HCT116 (cell line): ENCODE results near the gene TUNAR. TPM values are rescaled to one million over a fixed set of nuclear protein-coding genes. Genes with fewer than 3 reads are reported as not detected.

Source experiments
- ATAC-seq: fragments of 200-7000 bp; cut with Tn5 transposase; 2 replicates; pipeline ENCODE4 v1.9.1; 2020; ENCODE audit warnings: mild to moderate bottlenecking, moderate library complexity
- BruUV-seq: library from RNA; stranded (reverse); fragments of 400-500 nt; replicated peaks from 2 replicates; lab custom pipeline; 2021; lab: Mats Ljungman, UMichigan
- CTCF ChIA-PET: fragments of 300-600 bp; sonication (Branson Sonifier 250); formaldehyde crosslinking; loops from one replicate; lab custom pipeline; 2021; ENCODE audit warnings: antibody characterized with exemption; lab: Charles Lee
- POLR2A ChIA-PET: fragments of 300-600, 350-600 bp; sonication (Branson Sonifier 250); formaldehyde crosslinking; loops from one replicate; lab custom pipeline; 2021; ENCODE audit warnings: antibody characterized with exemption; lab: Charles Lee
- RAD21 ChIA-PET, 2 experiments: fragments of 300-600 bp; sonication (Branson Sonifier 250); formaldehyde crosslinking; loops; one replicate each; lab custom pipeline; 2023; ENCODE audit warnings: low total read pairs in 2 of 2; ENCODE audit not compliant: uncharacterized antibody in 2 of 2, unreplicated experiment in 2 of 2, low non-redundant PET in 1 of 2; lab: Charles Lee
- DNase-seq: peaks from one replicate; pipeline ENCODE4 v3.0.0-alpha.2; 2010; ENCODE audit warnings: low read depth, low spot score
- H2AFZ ChIP-seq: fragments of 200-600 bp; shearing (Covaris generic), sonication (generic); 2 replicates; pipeline ENCODE4 v1.6.1; 2017; ENCODE audit warnings: low read depth, mixed run types, mixed read lengths, antibody characterized with exemption, low read length; ENCODE audit not compliant: poor library complexity, severe bottlenecking
- H3K27ac ChIP-seq: 2 replicates; pipeline ENCODE4 v1.5.1; 2012; ENCODE audit warnings: low read depth, low read length
- H3K27me3 ChIP-seq: fragments of 200-600 bp; sonication (generic); 2 replicates; pipeline ENCODE4 v1.6.1; 2016; ENCODE audit warnings: mixed run types, low read length, mixed read lengths; ENCODE audit not compliant: insufficient read depth
- H3K36me3 ChIP-seq, 2 experiments: fragments of 200-500 bp in 1 of 2; fragments of 200-600 bp in 1 of 2; sonication (Bioruptor generic) in 1 of 2; sonication (generic) in 1 of 2; 2 replicates each; pipeline versions ENCODE4 v1.5.1 to v1.6.1; 2014 to 2016; ENCODE audit warnings: low read length in 2 of 2, inconsistent platforms in 1 of 2, mixed read lengths in 1 of 2, mixed run types in 1 of 2; ENCODE audit not compliant: insufficient read depth in 2 of 2, control insufficient read depth in 1 of 2
- H3K4me1 ChIP-seq, 2 experiments: fragments of 200-600 bp in 1 of 2; sonication (generic) in 1 of 2; 2 replicates each; pipeline versions ENCODE4 v1.5.1 to v1.6.1; 2012 to 2017; ENCODE audit warnings: low read length in 2 of 2, inconsistent platforms in 1 of 2, mild to moderate bottlenecking in 1 of 2, mixed read lengths in 1 of 2, mixed run types in 1 of 2, moderate library complexity in 1 of 2; ENCODE audit not compliant: insufficient read depth in 2 of 2, control insufficient read depth in 1 of 2
- H3K4me2 ChIP-seq: fragments of 200-600 bp; sonication (generic); 2 replicates; pipeline ENCODE4 v1.6.1; 2017; ENCODE audit warnings: mixed run types, low read length, mixed read lengths
- H3K4me3 ChIP-seq, 2 experiments: fragments of 200-600 bp in 1 of 2; sonication (generic) in 1 of 2; replicated peaks in 1 of 2; 2 replicates each; pipeline ENCODE4 v1.5.1; 2011 to 2016; ENCODE audit warnings: low read length in 2 of 2, control low read depth in 1 of 2, low read depth in 1 of 2, mild to moderate bottlenecking in 1 of 2, mixed read lengths in 1 of 2, mixed run types in 1 of 2
- H3K79me2 ChIP-seq: fragments of 200-600 bp; sonication (generic); 2 replicates; pipeline ENCODE4 v1.6.1; 2017; ENCODE audit warnings: mild to moderate bottlenecking, mixed run types, low read length, moderate library complexity, mixed read lengths; ENCODE audit not compliant: insufficient read depth
- H3K9ac ChIP-seq: fragments of 200-600 bp; sonication (generic); 2 replicates; pipeline ENCODE4 v1.6.1; 2016; ENCODE audit warnings: low read length, mixed read lengths
- H3K9me2 ChIP-seq: fragments of 200-600 bp; sonication (generic), shearing (Covaris generic); 2 replicates; pipeline ENCODE4 v1.6.1; 2017; ENCODE audit warnings: mixed run types, mild to moderate bottlenecking, moderate library complexity; ENCODE audit not compliant: insufficient read depth
- H3K9me3 ChIP-seq, 2 experiments: fragments of 200-500 bp in 1 of 2; fragments of 200-600 bp in 1 of 2; sonication (Bioruptor generic) in 1 of 2; sonication (generic) in 1 of 2; 2 replicates each; pipeline ENCODE4 v1.6.1; 2014 to 2017; ENCODE audit warnings: low read length in 2 of 2, mixed read lengths in 2 of 2, inconsistent platforms in 1 of 2, low read depth in 1 of 2, mild to moderate bottlenecking in 1 of 2, mixed run types in 1 of 2, moderate library complexity in 1 of 2; ENCODE audit not compliant: control insufficient read depth in 1 of 2, insufficient read depth in 1 of 2
- H4K20me1 ChIP-seq: fragments of 200-600 bp; sonication (generic), shearing (Covaris generic); 2 replicates; pipeline ENCODE4 v1.6.1; 2017; ENCODE audit warnings: mixed run types, mild to moderate bottlenecking, moderate library complexity; ENCODE audit not compliant: insufficient read depth
- CBX3 ChIP-seq: IDR thresholded peaks from 2 replicates; pipeline ENCODE4 v1.6.1; 2012; ENCODE audit warnings: low read depth
- EGR1 ChIP-seq: IDR thresholded peaks from 2 replicates; pipeline ENCODE4 v1.6.1; 2012; ENCODE audit warnings: low read depth
- EZH2 ChIP-seq: fragments of 200-600 bp; sonication (generic); IDR thresholded peaks from 2 replicates; pipeline ENCODE4 v1.6.1; 2017; ENCODE audit warnings: antibody characterized with exemption, mixed run types
- EZH2phosphoT487 ChIP-seq: fragments of 200-600 bp; IDR thresholded peaks from 2 replicates; pipeline ENCODE4 v1.6.1; 2018; ENCODE audit warnings: antibody characterized with exemption, borderline replicate concordance
- FOSL1 ChIP-seq: IDR thresholded peaks from 2 replicates; pipeline ENCODE4 v1.6.1; 2012; ENCODE audit warnings: low read depth
- JUND ChIP-seq: IDR thresholded peaks from 2 replicates; pipeline ENCODE4 v1.6.1; 2012
- POLR2A ChIP-seq: IDR thresholded peaks from 2 replicates; pipeline ENCODE4 v1.7.0; 2011; ENCODE audit warnings: borderline replicate concordance; ENCODE audit not compliant: insufficient read depth, insufficient read length; ENCODE audit errors: extremely low read depth
- POLR2AphosphoS5 ChIP-seq: IDR thresholded peaks from 2 replicates; pipeline ENCODE4 v1.6.1; 2011; ENCODE audit warnings: mild to moderate bottlenecking, low read depth, low read length, moderate library complexity
- RAD21 ChIP-seq: IDR thresholded peaks from 2 replicates; pipeline ENCODE4 v1.6.1; 2012; ENCODE audit warnings: low read depth, mild to moderate bottlenecking
- SIN3A ChIP-seq: IDR thresholded peaks from 2 replicates; pipeline ENCODE4 v1.6.1; 2012; ENCODE audit warnings: low read depth
- SP1 ChIP-seq: IDR thresholded peaks from 2 replicates; pipeline ENCODE4 v1.6.1; 2012; ENCODE audit warnings: low read depth
- SRF ChIP-seq: IDR thresholded peaks from 2 replicates; pipeline ENCODE4 v1.6.1; 2012; ENCODE audit warnings: low read depth
- ZNF274 ChIP-seq: fragments of 200-500 bp; sonication (Bioruptor generic); IDR thresholded peaks from 2 replicates; pipeline ENCODE4 v1.6.1; 2014; ENCODE audit warnings: mild to moderate bottlenecking, low read depth, low read length, inconsistent platforms
- intact Hi-C: fragments of 100-400 bp; cut with micrococcal nuclease; formaldehyde crosslinking; loops from 2 replicates; pipeline ENCODE4 v1.10.0; 2022
- total RNA-seq: library from RNA; stranded (reverse); gene quantifications from one replicate; pipeline ENCODE4 v1.2.1, GENCODE V29; 2021; ENCODE audit not compliant: unreplicated experiment
- TF ChIP-seq, protein P1 (sequence below): IDR thresholded peaks from 2 replicates; pipeline ENCODE4 v1.6.1; 2012
- TF ChIP-seq, protein P2 (sequence below): IDR thresholded peaks from 2 replicates; pipeline ENCODE4 v1.6.1; 2011; ENCODE audit warnings: mild to moderate bottlenecking, low read length, moderate library complexity; ENCODE audit not compliant: insufficient replicate concordance; ENCODE audit errors: extremely low read depth
- TF ChIP-seq, protein P3 (sequence below), 3 experiments: fragments of 200-600 bp in 1 of 3; sonication (generic) in 1 of 3; IDR thresholded peaks in 2 of 3; conservative IDR thresholded peaks in 1 of 3; 2 replicates each; pipeline ENCODE4 v1.5.1; 2012 to 2017; ENCODE audit warnings: low read depth in 2 of 3, low read length in 2 of 3, antibody characterized with exemption in 1 of 3, borderline replicate concordance in 1 of 3, control low read depth in 1 of 3, mild to moderate bottlenecking in 1 of 3, mixed read lengths in 1 of 3, mixed run types in 1 of 3, moderate library complexity in 1 of 3; ENCODE audit not compliant: insufficient read depth in 1 of 3

TUNAR gene
- total RNA-seq, 1 experiment from 2014 or later, result not detected

DNA sequence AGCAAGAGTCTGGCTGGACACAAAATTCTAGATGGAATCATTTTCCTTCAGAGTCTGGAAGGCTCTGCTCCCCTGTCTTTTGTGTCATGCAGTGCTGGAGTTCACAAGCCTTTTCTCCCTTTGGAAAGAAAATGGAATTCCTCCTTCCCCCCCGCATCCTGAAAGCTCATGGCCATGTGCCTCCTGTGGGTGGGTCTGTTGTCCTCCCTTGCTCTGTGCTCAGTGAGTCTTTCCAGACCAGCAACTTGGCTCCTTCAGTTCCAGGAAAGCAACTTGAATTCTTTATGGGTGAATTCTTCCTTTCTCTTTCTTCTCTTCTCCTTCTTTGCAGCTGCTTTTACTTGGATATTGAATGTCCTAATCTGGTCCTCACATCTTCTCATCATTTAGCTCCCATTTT lies 70.2 kb downstream of the TUNAR start:
- no peak overlapping the region for H2AFZ ChIP-seq
- ChIA-PET CTCF (no interaction called here), RAD21 (no interaction called here), POLR2A (no interaction called here)
- H4K20me1 ChIP-seq, result no peaks in the 10 kb centered on the region
- H3K27ac ChIP-seq, result no peak overlapping the region
- no peaks in the 10 kb centered on the region for H3K36me3 ChIP-seq
- H3K4me1 ChIP-seq, result no peaks in the 10 kb centered on the region
- DNase-seq, result no peak
- no peak overlapping the region for H3K4me2 ChIP-seq
- H3K9me2 ChIP-seq, result no peaks in the 10 kb centered on the region
- TF ChIP-seq CBX3, result no peak
- no peak for TF ChIP-seq EZH2phosphoT487
- no peak for TF ChIP-seq RAD21
- no peak for TF ChIP-seq JUND
- TF ChIP-seq POLR2AphosphoS5, result no peak
- no peak for TF ChIP-seq POLR2A
- TF ChIP-seq ZNF274, result no peak
- TF ChIP-seq EGR1, result no peak
- no peak for TF ChIP-seq SIN3A
- TF ChIP-seq, protein P1, sequence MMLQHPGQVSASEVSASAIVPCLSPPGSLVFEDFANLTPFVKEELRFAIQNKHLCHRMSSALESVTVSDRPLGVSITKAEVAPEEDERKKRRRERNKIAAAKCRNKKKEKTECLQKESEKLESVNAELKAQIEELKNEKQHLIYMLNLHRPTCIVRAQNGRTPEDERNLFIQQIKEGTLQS, result no peak
- no peak for TF ChIP-seq EZH2
- TF ChIP-seq, protein P2, sequence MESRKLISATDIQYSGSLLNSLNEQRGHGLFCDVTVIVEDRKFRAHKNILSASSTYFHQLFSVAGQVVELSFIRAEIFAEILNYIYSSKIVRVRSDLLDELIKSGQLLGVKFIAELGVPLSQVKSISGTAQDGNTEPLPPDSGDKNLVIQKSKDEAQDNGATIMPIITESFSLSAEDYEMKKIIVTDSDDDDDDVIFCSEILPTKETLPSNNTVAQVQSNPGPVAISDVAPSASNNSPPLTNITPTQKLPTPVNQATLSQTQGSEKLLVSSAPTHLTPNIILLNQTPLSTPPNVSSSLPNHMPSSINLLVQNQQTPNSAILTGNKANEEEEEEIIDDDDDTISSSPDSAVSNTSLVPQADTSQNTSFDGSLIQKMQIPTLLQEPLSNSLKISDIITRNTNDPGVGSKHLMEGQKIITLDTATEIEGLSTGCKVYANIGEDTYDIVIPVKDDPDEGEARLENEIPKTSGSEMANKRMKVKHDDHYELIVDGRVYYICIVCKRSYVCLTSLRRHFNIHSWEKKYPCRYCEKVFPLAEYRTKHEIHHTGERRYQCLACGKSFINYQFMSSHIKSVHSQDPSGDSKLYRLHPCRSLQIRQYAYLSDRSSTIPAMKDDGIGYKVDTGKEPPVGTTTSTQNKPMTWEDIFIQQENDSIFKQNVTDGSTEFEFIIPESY, result no peak
- no peak for TF ChIP-seq FOSL1
- TF ChIP-seq, protein P3, sequence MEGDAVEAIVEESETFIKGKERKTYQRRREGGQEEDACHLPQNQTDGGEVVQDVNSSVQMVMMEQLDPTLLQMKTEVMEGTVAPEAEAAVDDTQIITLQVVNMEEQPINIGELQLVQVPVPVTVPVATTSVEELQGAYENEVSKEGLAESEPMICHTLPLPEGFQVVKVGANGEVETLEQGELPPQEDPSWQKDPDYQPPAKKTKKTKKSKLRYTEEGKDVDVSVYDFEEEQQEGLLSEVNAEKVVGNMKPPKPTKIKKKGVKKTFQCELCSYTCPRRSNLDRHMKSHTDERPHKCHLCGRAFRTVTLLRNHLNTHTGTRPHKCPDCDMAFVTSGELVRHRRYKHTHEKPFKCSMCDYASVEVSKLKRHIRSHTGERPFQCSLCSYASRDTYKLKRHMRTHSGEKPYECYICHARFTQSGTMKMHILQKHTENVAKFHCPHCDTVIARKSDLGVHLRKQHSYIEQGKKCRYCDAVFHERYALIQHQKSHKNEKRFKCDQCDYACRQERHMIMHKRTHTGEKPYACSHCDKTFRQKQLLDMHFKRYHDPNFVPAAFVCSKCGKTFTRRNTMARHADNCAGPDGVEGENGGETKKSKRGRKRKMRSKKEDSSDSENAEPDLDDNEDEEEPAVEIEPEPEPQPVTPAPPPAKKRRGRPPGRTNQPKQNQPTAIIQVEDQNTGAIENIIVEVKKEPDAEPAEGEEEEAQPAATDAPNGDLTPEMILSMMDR (IDR thresholded peaks at IDR 0.05 in 2 of 3, conservative IDR thresholded peaks at IDR 0.05 in 1 of 3; ENCODE audit: borderline replicate concordance in 1 of 3, insufficient read depth in 1 of 3, low read depth in 2 of 3, low read length in 2 of 3), result no peak
- no peak for TF ChIP-seq SRF
- TF ChIP-seq SP1, result no peak
- no TSS peak for BruUV-seq
- no peak overlapping the region for H3K9ac ChIP-seq
- no peaks in the 10 kb centered on the region for H3K9me3 ChIP-seq
- no peak overlapping the region for H3K4me3 ChIP-seq
- no peak for ATAC-seq
- intact Hi-C loops, result loop anchor here (10.0 kb wide), 1 partner anchor 152 kb away; no protein-coding TSS in a partner anchor
- no peaks in the 10 kb centered on the region for H3K79me2 ChIP-seq
- peaks cover 29% of the 10 kb centered on the region for H3K27me3 ChIP-seq
